ENCODE data around the gene CEP295NL.

- TF ChIP-seq CTCF (IDR thresholded peaks at IDR 0.05) (no peak), POLR2AphosphoS5 (IDR thresholded peaks at IDR 0.05) (no peak), EP300 (IDR thresholded peaks at IDR 0.05; ENCODE audit: low read depth) (no peak), POLR2A (IDR thresholded peaks at IDR 0.05) (no peak)
Observed at GRCh38 chr17:78918979-78919378, 16.0 kb upstream of the CEP295NL start.
